RWPE2 (cell line): ENCODE results near the gene VDAC2.
"Not testable (repeated sequence)": the region's sequence is repeated elsewhere in the genome, so short reads cannot be mapped to it uniquely, and the experiment has no call there.

Experiments
- ATAC-seq: fragments of 200-7000 bp; cut with Tn5 transposase; 3 replicates; pipeline ENCODE4 v1.9.1; 2021; ENCODE audit warnings: low read depth
- DNase-seq: peaks from one replicate; pipeline ENCODE4 v3.0.0-alpha.2; 2020; ENCODE audit warnings: low spot score
- H3K27ac ChIP-seq: fragments of 450-650 bp; 2 replicates; pipeline ENCODE4 v1.5.1; 2017; ENCODE audit warnings: mild to moderate bottlenecking; ENCODE audit not compliant: poor library complexity, severe bottlenecking
- H3K27me3 ChIP-seq: fragments of 250-450 bp; sonication (Bioruptor Pico); 2 replicates; pipeline ENCODE4 v1.5.1; 2021; ENCODE audit warnings: mild to moderate bottlenecking, moderate library complexity; ENCODE audit not compliant: insufficient read depth, poor library complexity, severe bottlenecking
- H3K36me3 ChIP-seq: fragments of 250-450 bp; sonication (Bioruptor Pico); 2 replicates; pipeline ENCODE4 v1.5.1; 2020; ENCODE audit warnings: low read depth, mild to moderate bottlenecking, moderate library complexity
- H3K4me1 ChIP-seq: fragments of 250-450 bp; sonication (Bioruptor Pico); 2 replicates; pipeline ENCODE4 v1.5.1; 2021; ENCODE audit warnings: mild to moderate bottlenecking, moderate library complexity; ENCODE audit not compliant: insufficient read depth, poor library complexity, severe bottlenecking
- H3K4me3 ChIP-seq: fragments of 250-450 bp; sonication (Bioruptor Pico); 2 replicates; pipeline ENCODE4 v1.5.1; 2021; ENCODE audit warnings: mild to moderate bottlenecking, moderate library complexity; ENCODE audit not compliant: severe bottlenecking
- H3K9me3 ChIP-seq: fragments of 250-450 bp; sonication (Bioruptor Pico); 2 replicates; pipeline ENCODE4 v1.5.1; 2021; ENCODE audit warnings: mild to moderate bottlenecking, moderate library complexity; ENCODE audit not compliant: severe bottlenecking
- TF ChIP-seq, protein P1 (sequence below): fragments of 450-650 bp; IDR thresholded peaks from one replicate; pipeline ENCODE4 v1.5.1; 2017; ENCODE audit warnings: mild to moderate bottlenecking, moderate library complexity; ENCODE audit not compliant: poor library complexity, severe bottlenecking

Gene VDAC2

DNA sequence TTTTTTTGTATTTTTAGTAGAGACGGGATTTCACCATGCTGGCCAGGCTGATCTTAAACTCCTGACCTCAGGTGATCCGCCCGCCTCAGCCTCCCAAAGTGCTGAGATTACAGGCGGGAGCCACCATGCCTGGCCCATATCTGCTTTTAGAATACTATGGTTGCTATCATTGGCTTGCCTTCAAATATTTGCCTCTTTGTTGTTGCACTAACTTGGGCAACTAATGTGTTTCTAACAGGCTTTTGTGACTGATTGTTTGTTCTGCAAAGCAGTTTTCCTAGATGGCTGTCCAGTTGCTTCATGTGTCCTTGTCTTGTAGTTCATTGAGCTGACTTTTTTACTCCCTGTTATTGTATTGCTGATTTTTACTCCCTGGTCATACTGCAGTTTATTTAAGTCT is 9.7 kb downstream of the VDAC2 start:
- no peaks in the 10 kb centered on the region for H3K27me3 ChIP-seq
- H3K4me1 ChIP-seq, result peaks cover 35% of the 10 kb centered on the region
- H3K4me3 ChIP-seq, result no peak overlapping the region
- H3K9me3 ChIP-seq, result no peaks in the 10 kb centered on the region
- H3K36me3 ChIP-seq, result peaks cover 99% of the 10 kb centered on the region
- TF ChIP-seq, protein P1, sequence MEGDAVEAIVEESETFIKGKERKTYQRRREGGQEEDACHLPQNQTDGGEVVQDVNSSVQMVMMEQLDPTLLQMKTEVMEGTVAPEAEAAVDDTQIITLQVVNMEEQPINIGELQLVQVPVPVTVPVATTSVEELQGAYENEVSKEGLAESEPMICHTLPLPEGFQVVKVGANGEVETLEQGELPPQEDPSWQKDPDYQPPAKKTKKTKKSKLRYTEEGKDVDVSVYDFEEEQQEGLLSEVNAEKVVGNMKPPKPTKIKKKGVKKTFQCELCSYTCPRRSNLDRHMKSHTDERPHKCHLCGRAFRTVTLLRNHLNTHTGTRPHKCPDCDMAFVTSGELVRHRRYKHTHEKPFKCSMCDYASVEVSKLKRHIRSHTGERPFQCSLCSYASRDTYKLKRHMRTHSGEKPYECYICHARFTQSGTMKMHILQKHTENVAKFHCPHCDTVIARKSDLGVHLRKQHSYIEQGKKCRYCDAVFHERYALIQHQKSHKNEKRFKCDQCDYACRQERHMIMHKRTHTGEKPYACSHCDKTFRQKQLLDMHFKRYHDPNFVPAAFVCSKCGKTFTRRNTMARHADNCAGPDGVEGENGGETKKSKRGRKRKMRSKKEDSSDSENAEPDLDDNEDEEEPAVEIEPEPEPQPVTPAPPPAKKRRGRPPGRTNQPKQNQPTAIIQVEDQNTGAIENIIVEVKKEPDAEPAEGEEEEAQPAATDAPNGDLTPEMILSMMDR, result no peak
- H3K27ac ChIP-seq, result no peak overlapping the region
- DNase-seq (no peak), ATAC-seq (no peak)

DNA sequence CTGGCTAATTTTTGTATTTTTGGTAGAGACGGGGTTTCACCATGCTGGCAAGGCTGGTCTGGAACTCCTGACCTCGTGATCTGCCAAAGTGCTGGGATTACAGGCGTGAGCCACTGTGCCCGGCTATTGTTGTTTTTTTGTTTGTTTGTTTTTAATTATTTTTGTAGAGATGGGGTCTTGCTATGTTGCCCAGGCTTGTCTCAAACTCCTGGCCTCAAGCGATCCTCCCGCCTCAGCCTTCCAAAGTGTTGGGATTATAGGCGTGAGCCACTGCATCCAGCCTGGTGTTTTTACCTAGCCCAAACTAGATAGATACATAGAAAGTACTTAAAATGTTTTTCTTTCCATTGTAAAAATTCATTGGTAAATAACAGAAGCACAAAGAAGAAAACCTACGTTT is 10.9 kb downstream of the VDAC2 start:
- H3K9me3 ChIP-seq, H3K27me3 ChIP-seq, H3K4me3 ChIP-seq, ATAC-seq: not testable (repeated sequence)
- Histone ChIP-seq H3K36me3 (peaks cover 99% of the 10 kb centered on the region), H3K4me1 (peaks cover 33% of the 10 kb centered on the region), H3K27ac (peak overlapping the region; percentile 81)
- peak; percentile 2 for DNase-seq

DNA sequence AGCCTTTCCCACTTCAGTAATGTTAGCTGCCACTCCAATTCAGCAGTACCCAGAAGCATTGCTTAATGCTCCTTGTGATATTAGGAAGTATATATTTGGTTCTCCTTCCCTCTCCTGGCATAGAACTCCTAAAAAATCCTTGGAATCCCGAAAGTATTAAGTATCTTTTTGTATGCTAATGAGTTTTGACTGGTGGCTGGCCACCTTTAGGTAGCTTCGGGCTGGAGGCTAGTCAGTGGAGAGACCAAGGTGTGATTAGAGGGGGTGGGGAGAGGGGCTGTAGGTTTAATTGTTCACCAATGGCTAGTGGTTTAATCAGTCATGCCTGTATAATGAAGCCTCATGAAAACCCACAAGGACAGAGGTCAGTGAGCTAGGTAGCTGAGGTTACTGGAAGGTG is 12.9 kb downstream of the VDAC2 start:
- TF ChIP-seq, protein P1, result no peak
- peak overlapping the region; percentile 81 for H3K27ac ChIP-seq
- H3K36me3 ChIP-seq, result peaks cover 92% of the 10 kb centered on the region

GRCh38 chr10:75226095-75226494 is 15.5 kb downstream of the VDAC2 start:
- no peak for DNase-seq
- Histone ChIP-seq H3K36me3 (peaks cover 91% of the 10 kb centered on the region), H3K4me1 (peaks cover 52% of the 10 kb centered on the region), H3K4me3 (no peak overlapping the region), H3K9me3 (no peaks in the 10 kb centered on the region), H3K27ac (peak overlapping the region; percentile 81), H3K27me3 (no peaks in the 10 kb centered on the region)
- ATAC-seq, result no peak
- TF ChIP-seq, protein P1, result no peak

More for the DNA sequence above, 12.9 kb downstream of the VDAC2 start:
- Histone ChIP-seq H3K4me1 (peaks cover 40% of the 10 kb centered on the region), H3K4me3 (no peak overlapping the region), H3K9me3 (no peaks in the 10 kb centered on the region), H3K27me3 (no peaks in the 10 kb centered on the region)
- ATAC-seq (no peak), DNase-seq (no peak)

GRCh38 chr10:75226656-75227055 is 16.1 kb downstream of the VDAC2 start:
- TF ChIP-seq, protein P1, result no peak
- Histone ChIP-seq H3K36me3 (peaks cover 91% of the 10 kb centered on the region), H3K4me1 (peaks cover 52% of the 10 kb centered on the region), H3K27ac (peak overlapping the region; percentile 81), H3K9me3 (no peaks in the 10 kb centered on the region), H3K27me3 (no peaks in the 10 kb centered on the region), H3K4me3 (no peak overlapping the region)
- DNase-seq, result no peak
- no peak for ATAC-seq
